CD4-positive, alpha-beta T cell treated with Interleukin-12 subunit alpha and Interleukin-12 subunit beta, for 1 hour (primary cell): ENCODE results near the gene RNF31.
"Not testable (repeated sequence)": the region's sequence is repeated elsewhere in the genome, so short reads cannot be mapped to it uniquely, and the experiment has no call there.

Source experiments
- DNase-seq: peaks from one replicate; pipeline ENCODE4 v3.0.0-alpha.2; 2020

The RNF31 gene

GRCh38 chr14:24146978-24147760 lies at the start of gene RNF31:
TSS of gene RNF31 (plus strand) at chr14:24147498. CDS start at chr14:24147699, 201 bp downstream.
- peak; percentile 97 for DNase-seq

GRCh38 chr14:24098229-24098926 lies 48.9 kb upstream of the RNF31 start:
- DNase-seq = no peak

- DNase-seq = no peak
These were observed 48.1 kb upstream of the RNF31 start for GRCh38 chr14:24098927-24099813.

GRCh38 chr14:24100197-24100981 lies 46.9 kb upstream of the RNF31 start:
- no peak for DNase-seq

GRCh38 chr14:24100982-24101494 lies 46.3 kb upstream of the RNF31 start:
- DNase-seq = no peak

GRCh38 chr14:24102357-24103048 lies 44.8 kb upstream of the RNF31 start:
- DNase-seq = no peak

- DNase-seq = no peak
These were observed 43.8 kb upstream of the RNF31 start for GRCh38 chr14:24103451-24103850.

GRCh38 chr14:24105609-24106239 lies 41.6 kb upstream of the RNF31 start:
- not testable (repeated sequence) for DNase-seq

GRCh38 chr14:24106672-24107271 lies 40.5 kb upstream of the RNF31 start:
- no peak for DNase-seq

GRCh38 chr14:24108336-24108874 lies 38.9 kb upstream of the RNF31 start:
- no peak for DNase-seq

GRCh38 chr14:24110060-24110459 lies 37.2 kb upstream of the RNF31 start:
- no peak for DNase-seq

- DNase-seq = no peak
These were observed 36.8 kb upstream of the RNF31 start for GRCh38 chr14:24110523-24110922.

GRCh38 chr14:24113379-24113800 lies 33.9 kb upstream of the RNF31 start:
- no peak for DNase-seq

GRCh38 chr14:24113801-24114531 lies 33.3 kb upstream of the RNF31 start:
- DNase-seq = peak; percentile 84

GRCh38 chr14:24114532-24115421 lies 32.5 kb upstream of the RNF31 start, which contains the start of the genes DCAF11 and NRL:
TSS of gene DCAF11 (plus strand) at chr14:24114777. CDS start at chr14:24115595, 818 bp downstream.
TSS of gene NRL (minus strand) at chr14:24114949. CDS start at chr14:24082848, 32,101 bp downstream.
- DNase-seq = peak; percentile 99

- no peak for DNase-seq
These were observed 31.7 kb upstream of the RNF31 start for GRCh38 chr14:24115422-24116127.

GRCh38 chr14:24116128-24116814 lies 31.0 kb upstream of the RNF31 start:
- DNase-seq = no peak
